Middle frontal gyrus (tissue), 1 donor: ENCODE results near the gene FRMD5.
A peak's percentile ranks its signal among the peaks of the same experiment; 100 is the strongest.
"Not testable (repeated sequence)": the region's sequence is repeated elsewhere in the genome, so short reads cannot be mapped to it uniquely, and the experiment has no call there.

Source experiments
- DNase-seq: peaks from one replicate; pipeline ENCODE4 v3.0.0-alpha.2; 2015; ENCODE audit warnings: low spot score; ENCODE audit errors: extremely low spot score

FRMD5 gene

DNA sequence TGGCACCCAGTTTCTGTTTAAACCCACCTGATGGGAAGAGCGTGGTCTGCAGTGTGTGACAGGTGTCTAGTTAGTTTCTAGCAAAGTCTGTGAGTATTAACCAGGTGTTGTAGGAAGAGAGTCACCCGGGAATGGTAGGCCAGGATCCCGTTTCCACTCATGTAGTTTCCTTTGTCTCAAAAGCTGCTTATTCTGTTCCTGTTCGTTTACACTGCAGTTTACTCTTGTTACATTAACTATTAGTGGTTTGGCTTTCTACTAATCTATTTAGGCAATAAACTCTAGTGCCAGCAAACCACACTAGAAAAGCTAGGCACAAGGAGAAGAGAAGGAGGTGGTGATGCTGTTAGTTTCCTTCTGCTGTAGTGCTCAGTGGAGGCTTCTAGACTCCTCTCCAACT lies 335.5 kb downstream of the FRMD5 start:
- no peak for DNase-seq

GRCh38 chr15:43854801-43855200 lies 340.3 kb downstream of the FRMD5 start:
- no peak for DNase-seq

DNA sequence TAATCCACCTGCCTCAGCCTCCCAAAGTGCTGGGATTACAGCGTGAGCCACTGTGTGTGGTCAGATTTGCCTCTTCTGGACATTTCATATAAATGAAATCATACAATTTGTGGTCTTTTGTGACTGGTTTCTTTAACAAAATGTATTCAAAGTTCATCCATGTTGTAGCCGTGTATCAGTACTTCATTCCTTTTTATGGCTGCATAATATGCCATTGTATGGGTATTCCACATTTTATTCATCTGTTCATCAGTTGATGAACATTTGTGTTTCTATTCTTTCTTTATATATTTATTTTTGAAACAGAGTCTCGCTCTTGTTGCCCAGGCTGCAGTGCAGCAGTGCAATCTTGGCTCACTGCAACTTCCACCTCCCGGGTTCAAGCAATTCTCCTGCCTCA lies 342.5 kb downstream of the FRMD5 start:
- no peak for DNase-seq

DNA sequence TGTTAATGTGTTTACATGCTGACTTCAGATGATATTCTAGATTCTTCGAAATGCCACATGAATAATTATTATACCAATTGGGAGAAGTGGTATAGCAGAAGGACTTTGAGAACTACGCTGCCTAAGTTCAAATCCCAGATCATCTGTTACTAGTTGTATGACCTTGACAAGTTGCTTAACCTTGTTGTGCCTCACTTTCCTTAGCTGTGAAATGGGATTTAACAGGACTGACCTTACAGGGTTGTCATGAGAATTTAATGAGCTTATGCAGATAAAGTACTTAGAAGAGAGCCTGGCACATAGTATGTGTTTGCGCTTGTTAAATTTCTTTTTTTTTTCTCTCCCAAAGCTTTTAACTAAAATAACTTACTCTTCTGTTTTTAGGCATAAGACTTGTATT lies 343.8 kb downstream of the FRMD5 start:
- DNase-seq = no peak

- no peak for DNase-seq
Observed at GRCh38 chr15:43845421-43845820, 349.6 kb downstream of the FRMD5 start.

DNA sequence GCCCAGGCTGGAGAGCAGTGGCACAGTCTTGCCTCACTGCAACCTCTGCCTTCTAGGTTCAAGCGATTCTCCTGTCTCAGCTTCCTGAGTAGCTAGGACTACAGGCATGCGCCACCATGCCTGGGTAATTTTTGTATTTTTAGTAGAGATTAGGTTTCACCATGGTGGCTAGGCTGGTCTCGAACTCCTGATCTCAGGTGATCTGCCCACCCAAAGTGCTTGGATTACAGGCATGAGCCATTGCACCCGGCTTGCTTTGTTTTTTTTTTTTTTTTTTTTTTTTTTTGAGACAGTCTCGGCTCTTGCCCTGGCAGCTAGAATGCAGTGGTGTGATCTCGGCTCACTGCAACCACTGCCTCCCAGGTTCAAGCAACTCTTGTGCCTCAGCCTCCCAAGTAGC lies 362.6 kb downstream of the FRMD5 start:
- DNase-seq = not testable (repeated sequence)

DNA sequence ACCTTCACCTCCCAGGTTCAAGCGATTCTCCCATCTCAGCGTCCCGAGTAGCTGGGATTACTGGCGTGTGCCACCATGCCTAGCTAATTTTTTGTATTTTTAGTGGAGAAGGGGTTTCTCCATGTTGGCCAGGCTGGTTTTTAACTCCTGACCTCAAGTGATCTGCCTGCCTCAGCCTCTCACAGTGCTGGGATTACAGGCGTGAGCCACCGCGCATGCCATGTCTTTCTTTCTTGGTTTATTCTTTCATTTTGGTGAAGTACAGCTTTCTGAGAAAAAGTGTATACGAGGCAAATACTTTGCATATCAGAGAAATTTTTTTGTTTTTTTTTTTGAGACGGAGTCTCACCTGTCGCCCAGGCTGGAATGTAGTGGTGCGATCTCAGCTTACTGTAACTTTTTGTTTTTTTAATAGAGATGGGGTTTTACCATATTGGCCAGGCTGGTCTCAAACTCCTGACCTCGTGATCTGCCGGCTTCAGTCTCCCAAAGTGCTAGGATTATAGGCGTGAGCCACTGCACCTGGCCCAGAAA lies 363.5 kb downstream of the FRMD5 start:
- DNase-seq = not testable (repeated sequence)

DNA sequence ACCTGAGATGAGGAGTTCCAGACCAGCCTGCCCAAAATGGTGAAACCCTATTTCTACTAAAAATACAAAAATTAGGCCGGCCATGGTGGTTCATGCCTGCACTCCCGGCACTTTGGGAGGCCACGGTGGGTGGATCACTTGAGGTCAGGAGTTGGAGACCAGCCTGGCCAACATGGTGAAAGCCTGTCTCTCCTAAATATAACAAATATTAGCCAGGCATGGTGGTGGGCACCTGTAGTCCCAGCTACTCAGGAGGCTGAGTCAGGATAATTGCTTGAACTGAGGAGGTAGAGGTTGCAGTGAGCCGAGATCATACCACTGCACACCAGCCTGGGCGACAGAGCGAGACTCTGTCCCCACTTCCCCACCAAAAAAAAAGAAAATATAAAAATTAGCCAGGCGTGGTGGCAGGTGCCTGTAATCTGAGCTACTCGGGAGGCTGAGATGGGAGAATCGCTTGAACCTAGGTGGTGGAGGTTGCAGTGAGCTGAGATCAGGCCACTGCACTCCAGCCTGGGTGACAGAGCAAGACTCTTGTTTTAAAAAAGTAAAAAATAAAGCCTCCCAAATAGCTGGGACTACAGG lies 364.3 kb downstream of the FRMD5 start:
- DNase-seq = not testable (repeated sequence)

- not testable (repeated sequence) for DNase-seq
Observed at GRCh38 chr15:43829951-43830540, 365.0 kb downstream of the FRMD5 start.

DNA sequence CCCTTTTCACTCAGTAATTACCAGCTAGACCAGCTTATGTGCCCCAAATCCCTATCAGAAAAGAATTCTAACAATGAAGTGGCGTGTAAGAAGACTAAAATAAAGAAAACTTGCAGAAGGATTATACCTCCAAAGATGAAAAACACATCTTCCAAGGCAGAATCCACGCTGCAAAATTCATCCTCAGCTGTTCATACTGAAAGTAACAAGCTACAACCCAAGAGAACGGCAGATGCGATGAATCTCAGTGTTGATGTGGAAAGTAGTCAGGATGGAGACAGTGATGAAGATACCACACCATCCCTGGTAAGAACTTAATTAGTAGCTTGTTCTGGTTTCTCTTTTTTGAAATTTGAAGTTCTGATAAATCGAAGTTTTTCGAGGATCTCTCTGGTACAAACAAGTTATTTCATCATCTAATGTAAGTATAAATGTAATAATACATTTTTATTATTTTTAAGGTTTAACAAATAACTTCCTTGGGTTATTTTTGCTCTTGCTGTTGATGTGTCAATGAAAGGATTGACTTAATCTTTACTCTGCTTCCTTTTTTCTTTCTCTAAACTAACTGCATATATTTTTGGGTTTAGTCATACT lies 366.9 kb downstream of the FRMD5 start:
- DNase-seq = no peak

GRCh38 chr15:43826508-43827341 lies 368.3 kb downstream of the FRMD5 start, which contains the start of gene WDR76:
Gene WDR76, plus strand, starts transcription at chr15:43827002. Its CDS starts 31 bp downstream, at chr15:43827033.
- DNase-seq = no peak

DNA sequence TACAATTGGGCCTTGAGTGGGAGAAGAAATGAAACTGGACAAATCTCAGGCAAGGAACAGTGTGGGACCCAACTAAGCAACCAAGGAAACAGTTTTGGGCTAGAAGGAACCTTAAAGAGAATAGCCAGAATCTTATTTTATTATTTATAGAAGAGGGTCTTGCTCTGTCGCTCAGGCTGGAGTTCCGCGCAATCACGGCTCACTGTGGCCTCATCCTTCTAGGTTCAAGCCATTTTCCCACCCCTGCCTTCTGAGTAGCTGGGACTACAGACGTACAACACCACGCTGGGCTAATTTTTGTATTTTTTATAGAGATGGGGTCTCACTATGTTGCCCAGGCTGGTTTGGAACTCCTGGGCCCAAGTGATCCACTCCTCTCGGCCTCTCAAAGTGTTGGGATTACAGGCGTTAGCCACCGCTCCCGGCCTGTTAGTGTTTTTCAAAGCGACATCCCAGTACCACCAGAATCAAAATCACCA lies 369.0 kb downstream of the FRMD5 start:
- no peak for DNase-seq

DNA sequence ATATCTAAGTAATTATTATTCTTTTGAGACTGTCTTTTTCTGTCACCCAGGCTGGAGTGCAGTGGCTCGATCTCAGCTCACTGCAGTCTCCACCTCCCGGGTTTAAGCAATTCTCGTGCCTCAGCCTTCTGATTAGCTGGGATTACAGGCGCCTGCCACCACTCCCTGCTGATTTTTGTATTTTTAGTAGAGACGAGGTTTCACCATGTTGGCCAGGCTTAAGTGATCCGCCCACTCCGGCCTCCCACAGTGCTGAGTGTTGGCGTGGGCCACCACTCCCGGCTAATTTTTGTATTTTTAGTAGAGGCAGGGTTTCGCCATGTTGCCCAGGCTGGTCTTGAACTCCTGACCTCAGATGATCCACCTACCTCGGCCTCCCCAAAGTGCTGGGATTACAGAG lies 369.8 kb downstream of the FRMD5 start:
- DNase-seq = not testable (repeated sequence)

GRCh38 chr15:43824302-43825246 lies 370.5 kb downstream of the FRMD5 start, which contains the start of gene MFAP1:
Gene MFAP1, minus strand, starts transcription at chr15:43824690. Its CDS starts 121 bp downstream, at chr15:43824569.
- peak; percentile 93 for DNase-seq

- no peak for DNase-seq
Observed at GRCh38 chr15:43821505-43821904, 373.6 kb downstream of the FRMD5 start.
